A673 (cell line): ENCODE measurements around the gene HS1BP3.

Source experiments
- EZH2 ChIP-seq: fragments of 200-600 bp; sonication (generic); IDR thresholded peaks from 2 replicates; pipeline ENCODE4 v1.6.1; 2017; ENCODE audit warnings: borderline replicate concordance, low read depth, mild to moderate bottlenecking, mixed read lengths, antibody characterized with exemption, low read length; ENCODE audit not compliant: poor library complexity, severe bottlenecking
- TF ChIP-seq, protein P1 (sequence below): fragments of 300-800, 200-600 bp; sonication (generic); conservative IDR thresholded peaks from 2 replicates; pipeline ENCODE4 v1.5.1; 2017; ENCODE audit warnings: low read depth, mild to moderate bottlenecking, antibody characterized with exemption, low read length, moderate library complexity, mixed read lengths

DNA sequence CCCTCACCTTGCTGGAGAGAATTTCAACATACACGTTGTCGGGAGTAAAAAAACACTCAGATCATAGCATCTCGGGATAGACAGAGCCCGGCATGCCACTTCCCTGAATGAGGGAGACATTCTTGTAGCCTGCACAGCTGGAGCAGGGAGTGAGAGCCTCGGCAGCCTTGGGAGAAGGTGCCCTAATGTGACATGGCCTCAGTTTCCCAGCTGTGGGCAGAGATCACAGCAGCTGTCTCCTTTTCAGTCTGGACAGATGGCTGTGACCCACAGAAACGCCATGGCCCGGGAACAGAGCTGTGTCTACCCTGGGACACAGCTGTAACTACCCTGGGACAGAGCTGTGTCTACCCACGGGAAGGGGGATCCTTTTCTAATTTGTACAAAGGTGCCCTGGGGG is 55.9 kb downstream of the HS1BP3 start:
- TF ChIP-seq, protein P1, sequence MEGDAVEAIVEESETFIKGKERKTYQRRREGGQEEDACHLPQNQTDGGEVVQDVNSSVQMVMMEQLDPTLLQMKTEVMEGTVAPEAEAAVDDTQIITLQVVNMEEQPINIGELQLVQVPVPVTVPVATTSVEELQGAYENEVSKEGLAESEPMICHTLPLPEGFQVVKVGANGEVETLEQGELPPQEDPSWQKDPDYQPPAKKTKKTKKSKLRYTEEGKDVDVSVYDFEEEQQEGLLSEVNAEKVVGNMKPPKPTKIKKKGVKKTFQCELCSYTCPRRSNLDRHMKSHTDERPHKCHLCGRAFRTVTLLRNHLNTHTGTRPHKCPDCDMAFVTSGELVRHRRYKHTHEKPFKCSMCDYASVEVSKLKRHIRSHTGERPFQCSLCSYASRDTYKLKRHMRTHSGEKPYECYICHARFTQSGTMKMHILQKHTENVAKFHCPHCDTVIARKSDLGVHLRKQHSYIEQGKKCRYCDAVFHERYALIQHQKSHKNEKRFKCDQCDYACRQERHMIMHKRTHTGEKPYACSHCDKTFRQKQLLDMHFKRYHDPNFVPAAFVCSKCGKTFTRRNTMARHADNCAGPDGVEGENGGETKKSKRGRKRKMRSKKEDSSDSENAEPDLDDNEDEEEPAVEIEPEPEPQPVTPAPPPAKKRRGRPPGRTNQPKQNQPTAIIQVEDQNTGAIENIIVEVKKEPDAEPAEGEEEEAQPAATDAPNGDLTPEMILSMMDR = no peak
- no peak for TF ChIP-seq EZH2
